K562 (cell line): ENCODE measurements around the gene CCDC187. TPM values are rescaled to one million over a fixed set of nuclear protein-coding genes. Genes with fewer than 3 reads are reported as not detected.

Source experiments
- ATAC-seq: fragments of 200-7000 bp; cut with Tn5 transposase; 3 replicates; pipeline ENCODE4 v1.9.1; 2020; ENCODE audit warnings: moderate library complexity
- BruUV-seq: library from RNA; stranded (reverse); fragments of 400-500 nt; replicated peaks from 2 replicates; lab custom pipeline; 2021; lab: Mats Ljungman, UMichigan
- CTCF ChIA-PET: fragments of 300-600 bp; formaldehyde crosslinking; extraction: SDS; loops from one replicate; lab custom pipeline; 2021; ENCODE audit warnings: low intra/inter-chr PET ratio; lab: Yijun Ruan, JAX
- POLR2A ChIA-PET: fragments of 300-600, 350-650 bp; sonication (Branson Sonifier 250); formaldehyde crosslinking; extraction: SDS; loops from one replicate; lab custom pipeline; 2021; ENCODE audit warnings: antibody characterized with exemption, inconsistent platforms; lab: Yijun Ruan, JAX
- DNase-seq, 4 experiments: peaks; one replicate each; pipeline versions ENCODE4 v3.0.0 to v3.0.0-alpha.2; 2011 to 2018; ENCODE audit warnings: low spot score in 3 of 4, mixed read lengths in 3 of 4; ENCODE audit errors: extremely low read depth in 1 of 4
- FAIRE-seq: peaks from 2 replicates; lab custom pipeline; 2011; peaks lifted over from hg19 to GRCh38; lab: Jason Lieb, UNC
- H2AFZ ChIP-seq: 2 replicates; pipeline ENCODE4 v1.6.0; 2011; ENCODE audit warnings: low read depth, low read length, control low read depth, inconsistent platforms
- H3K27ac ChIP-seq: fragments of 200-600 bp; 3 replicates; pipeline ENCODE4 v1.8.0; 2011; ENCODE audit warnings: low read depth, mild to moderate bottlenecking, control low read depth, inconsistent platforms, low read length, moderate library complexity, mixed read lengths; ENCODE audit errors: extremely low read depth
- H3K27me3 ChIP-seq, 2 experiments: fragments of 300-600 bp in 1 of 2; 2 replicates in 1 of 2; 3 replicates in 1 of 2; pipeline versions ENCODE4 v1.6.0 to v1.8.0; 2011; ENCODE audit warnings: inconsistent platforms in 2 of 2, low read length in 2 of 2, mild to moderate bottlenecking in 1 of 2, mixed read lengths in 1 of 2, moderate library complexity in 1 of 2; ENCODE audit not compliant: control insufficient read depth in 2 of 2, insufficient read depth in 2 of 2
- H3K36me3 ChIP-seq: fragments of 300-600 bp; 3 replicates; pipeline ENCODE4 v1.8.0; 2011; ENCODE audit warnings: mild to moderate bottlenecking, low read length, inconsistent platforms; ENCODE audit not compliant: control insufficient read depth, insufficient read depth
- H3K4me1 ChIP-seq, 2 experiments: fragments of 200-600 bp in 1 of 2; replicated peaks in 1 of 2; 2 replicates in 1 of 2; 3 replicates in 1 of 2; pipeline versions ENCODE4 v1.5.1 to v1.8.0; 2011; ENCODE audit warnings: inconsistent platforms in 2 of 2, low read length in 2 of 2, mild to moderate bottlenecking in 1 of 2, mixed read lengths in 1 of 2, moderate library complexity in 1 of 2; ENCODE audit not compliant: control insufficient read depth in 2 of 2, insufficient read depth in 2 of 2
- H3K4me2 ChIP-seq: 2 replicates; pipeline ENCODE4 v1.6.1; 2011; ENCODE audit warnings: low read length, control low read depth, inconsistent platforms, mixed read lengths; ENCODE audit not compliant: insufficient read depth
- H3K4me3 ChIP-seq: fragments of 200-600 bp; sonication (generic), shearing (Covaris generic); 2 replicates; pipeline ENCODE4 v1.5.1; 2016; ENCODE audit warnings: control low read depth, inconsistent platforms
- H3K79me2 ChIP-seq: fragments of 200-600 bp; 3 replicates; pipeline ENCODE4 v1.8.0; 2011; ENCODE audit warnings: low read length, inconsistent platforms; ENCODE audit not compliant: control insufficient read depth, insufficient read depth
- H3K9ac ChIP-seq, 2 experiments: 2 replicates each; pipeline versions ENCODE4 v1.6.0 to v1.6.1; 2011; ENCODE audit warnings: low read depth in 2 of 2, low read length in 2 of 2, control low read depth in 1 of 2, inconsistent platforms in 1 of 2, mild to moderate bottlenecking in 1 of 2, mixed read lengths in 1 of 2; ENCODE audit not compliant: insufficient read depth in 1 of 2
- H3K9me1 ChIP-seq: one replicate; pipeline ENCODE4 v1.6.0; 2011; ENCODE audit warnings: inconsistent platforms, mild to moderate bottlenecking, low read length, moderate library complexity; ENCODE audit not compliant: control insufficient read depth, insufficient read depth
- H3K9me3 ChIP-seq: replicated peaks from 2 replicates; pipeline ENCODE4 v1.5.1; 2011; ENCODE audit warnings: low read depth, low read length, inconsistent platforms; ENCODE audit not compliant: control insufficient read depth, insufficient read depth
- H4K20me1 ChIP-seq: replicated peaks from 2 replicates; pipeline ENCODE4 v1.6.1; 2011; ENCODE audit warnings: low read length, inconsistent platforms, mixed read lengths; ENCODE audit not compliant: control insufficient read depth, insufficient read depth
- CBX3 ChIP-seq, 2 experiments: IDR thresholded peaks; 1 replicate in 1 of 2; 2 replicates in 1 of 2; pipeline ENCODE4 v1.6.1; 2012; ENCODE audit warnings: inconsistent platforms in 2 of 2, low read length in 2 of 2, borderline replicate concordance in 1 of 2, control low read depth in 1 of 2
- ESRRA ChIP-seq: fragments of 450-650 bp; IDR thresholded peaks from 2 replicates; pipeline ENCODE4 v1.6.1; 2014; ENCODE audit warnings: low read depth, mild to moderate bottlenecking, moderate library complexity, borderline replicate concordance
- LCOR ChIP-seq: sonication (generic); formaldehyde crosslinking; IDR thresholded peaks from 2 replicates; pipeline ENCODE4 v1.8.0; 2022; ENCODE audit warnings: mild to moderate bottlenecking, missing genetic modification reagents
- MAFK ChIP-seq: IDR thresholded peaks from 2 replicates; pipeline ENCODE4 v1.6.1; 2011; ENCODE audit warnings: low read length, improper control_type of control experiment
- POLR2B ChIP-seq: fragments of 450-650 bp; IDR thresholded peaks from 2 replicates; pipeline ENCODE4 v1.6.1; 2018; ENCODE audit warnings: low read depth; ENCODE audit not compliant: partially characterized antibody
- RAD21 ChIP-seq, 2 experiments: fragments of 250-450 bp in 1 of 2; fragments of 450-650 bp in 1 of 2; sonication (Bioruptor Pico) in 1 of 2; formaldehyde crosslinking in 1 of 2; IDR thresholded peaks in 1 of 2; conservative IDR thresholded peaks in 1 of 2; 2 replicates each; pipeline versions ENCODE4 v1.4.0 to v1.8.0; 2020 to 2022; ENCODE audit warnings: mild to moderate bottlenecking in 2 of 2, moderate library complexity in 1 of 2
- RAD51 ChIP-seq: fragments of 450-650 bp; IDR thresholded peaks from 2 replicates; pipeline ENCODE4 v1.7.1; 2016; ENCODE audit warnings: low read depth, mild to moderate bottlenecking, borderline replicate concordance
- TRIM24 ChIP-seq, 2 experiments: fragments of 450-650 bp; IDR thresholded peaks; 2 replicates each; pipeline ENCODE4 v1.6.1; 2016
- ZBTB7A ChIP-seq: IDR thresholded peaks from 2 replicates; pipeline ENCODE4 v1.6.1; 2011; ENCODE audit warnings: low read depth, mild to moderate bottlenecking, low read length, moderate library complexity, borderline replicate concordance; ENCODE audit not compliant: control insufficient read depth
- ZNF263 ChIP-seq: sonication (generic); formaldehyde crosslinking; IDR thresholded peaks from 2 replicates; pipeline ENCODE4 v1.8.0; 2022; ENCODE audit warnings: mild to moderate bottlenecking, missing genetic modification reagents, borderline replicate concordance
- ZNF316 ChIP-seq: fragments of 450-650 bp; IDR thresholded peaks from 2 replicates; pipeline ENCODE4 v1.6.1; 2016
- ZNF785 ChIP-seq: fragments of 250-450 bp; sonication (Bioruptor Pico); IDR thresholded peaks from 2 replicates; pipeline ENCODE4 v1.4.0; 2020; ENCODE audit warnings: mild to moderate bottlenecking
- WGBS: fragments of 100-300 bp; shearing (Covaris generic); methylation state at CpG from one replicate; pipeline ENCODE4 v1.1.6; 2016; ENCODE audit warnings: low coverage, mixed read lengths; ENCODE audit not compliant: insufficient coverage; ENCODE audit errors: missing lambda C conversion rate; 5-methylcytosine and 5-hydroxymethylcytosine counted together
- in situ Hi-C: fragments of 300-500 bp; cut with MboI; formaldehyde crosslinking; loops from 4 replicates; pipeline ENCODE4 v1.15.0; 2018; ENCODE audit warnings: inconsistent platforms, mixed read lengths
- intact Hi-C: fragments of 100-400 bp; cut with micrococcal nuclease; formaldehyde crosslinking; loops from 2 replicates; pipeline ENCODE4 v1.14.2; 2022
- polyA plus RNA-seq, 8 experiments: library from polyadenylated mRNA; depleted of rRNA in 4 of 8; stranded (reverse) in 5 of 8; unstranded in 3 of 8; fragments of >200 nt; fragmentation: Nextera tagmentation in 2 of 8; fragmentation: Illumina TruSeq in 1 of 8; extraction: Ambion mirVana in 2 of 8; extraction: Trizol in 1 of 8; gene quantifications; 2 replicates each; pipeline versions ENCODE4 v1.2.1 to v1.2.3, GENCODE V29; 2011 to 2014; ENCODE audit warnings: inconsistent platforms in 1 of 8, missing spikeins in 1 of 8
- total RNA-seq, 7 experiments: library from RNA; depleted of rRNA in 6 of 7; stranded (reverse); fragments of >200 nt in 6 of 7; fragmentation: Illumina TruSeq in 2 of 7; extraction: Trizol in 2 of 7; gene quantifications; 2 replicates each; pipeline versions ENCODE4 v1.2.1 to v1.2.3, GENCODE V29; 2011 to 2021; ENCODE audit warnings: low replicate concordance in 1 of 7
- TF ChIP-seq, protein P1 (sequence below): sonication (generic); formaldehyde crosslinking; IDR thresholded peaks from 2 replicates; pipeline ENCODE4 v1.8.0; 2022; ENCODE audit warnings: missing genetic modification reagents, mild to moderate bottlenecking, moderate library complexity, borderline replicate concordance
- TF ChIP-seq, protein P2 (sequence below), 3 experiments: IDR thresholded peaks in 2 of 3; conservative IDR thresholded peaks in 1 of 3; 2 replicates each; pipeline ENCODE4 v1.5.1; 2011 to 2012; ENCODE audit warnings: low read length in 3 of 3, mild to moderate bottlenecking in 3 of 3, control low read depth in 2 of 3, improper control_type of control experiment in 1 of 3, inconsistent platforms in 1 of 3, low read depth in 1 of 3, mixed read lengths in 1 of 3, moderate library complexity in 1 of 3; ENCODE audit not compliant: insufficient read depth in 2 of 3

Gene CCDC187
- total and polyA plus RNA-seq, 9 of the 15 experiments (the other 6 are each of a cell fraction or from before 2014, with no cell fraction given) = not detected

DNA sequence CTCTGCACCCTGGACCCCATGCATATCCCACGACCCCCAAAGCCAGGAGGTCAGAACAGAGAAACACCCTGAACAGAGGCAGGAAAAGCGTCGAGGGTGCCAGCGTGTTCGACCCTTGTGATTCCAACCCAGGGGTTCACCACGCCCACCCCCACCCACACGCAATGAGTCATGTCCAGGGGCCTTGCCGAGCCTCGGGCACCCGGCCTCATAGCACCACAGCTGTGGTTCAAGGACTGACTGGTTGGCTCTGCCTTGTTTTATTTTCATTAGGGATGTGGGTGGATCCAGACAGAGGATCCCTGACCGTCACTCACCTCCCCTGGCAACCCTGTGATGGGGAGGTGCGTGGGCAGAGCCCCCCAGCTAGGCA, 48.7 kb downstream of the CCDC187 start (continued):
- TF ChIP-seq, protein P1, sequence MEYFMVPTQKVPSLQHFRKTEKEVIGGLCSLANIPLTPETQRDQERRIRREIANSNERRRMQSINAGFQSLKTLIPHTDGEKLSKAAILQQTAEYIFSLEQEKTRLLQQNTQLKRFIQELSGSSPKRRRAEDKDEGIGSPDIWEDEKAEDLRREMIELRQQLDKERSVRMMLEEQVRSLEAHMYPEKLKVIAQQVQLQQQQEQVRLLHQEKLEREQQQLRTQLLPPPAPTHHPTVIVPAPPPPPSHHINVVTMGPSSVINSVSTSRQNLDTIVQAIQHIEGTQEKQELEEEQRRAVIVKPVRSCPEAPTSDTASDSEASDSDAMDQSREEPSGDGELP (CRISPR knock-in tag) = 0 out of 2 replicates have a peak, but pooled peaks have one; percentile 16
- TF ChIP-seq ZBTB7A (peak; percentile 36; the same call in 1 of the 2 replicates), MAFK (no peak)
- TF ChIP-seq, all 486 proteins: peak for 5

DNA sequence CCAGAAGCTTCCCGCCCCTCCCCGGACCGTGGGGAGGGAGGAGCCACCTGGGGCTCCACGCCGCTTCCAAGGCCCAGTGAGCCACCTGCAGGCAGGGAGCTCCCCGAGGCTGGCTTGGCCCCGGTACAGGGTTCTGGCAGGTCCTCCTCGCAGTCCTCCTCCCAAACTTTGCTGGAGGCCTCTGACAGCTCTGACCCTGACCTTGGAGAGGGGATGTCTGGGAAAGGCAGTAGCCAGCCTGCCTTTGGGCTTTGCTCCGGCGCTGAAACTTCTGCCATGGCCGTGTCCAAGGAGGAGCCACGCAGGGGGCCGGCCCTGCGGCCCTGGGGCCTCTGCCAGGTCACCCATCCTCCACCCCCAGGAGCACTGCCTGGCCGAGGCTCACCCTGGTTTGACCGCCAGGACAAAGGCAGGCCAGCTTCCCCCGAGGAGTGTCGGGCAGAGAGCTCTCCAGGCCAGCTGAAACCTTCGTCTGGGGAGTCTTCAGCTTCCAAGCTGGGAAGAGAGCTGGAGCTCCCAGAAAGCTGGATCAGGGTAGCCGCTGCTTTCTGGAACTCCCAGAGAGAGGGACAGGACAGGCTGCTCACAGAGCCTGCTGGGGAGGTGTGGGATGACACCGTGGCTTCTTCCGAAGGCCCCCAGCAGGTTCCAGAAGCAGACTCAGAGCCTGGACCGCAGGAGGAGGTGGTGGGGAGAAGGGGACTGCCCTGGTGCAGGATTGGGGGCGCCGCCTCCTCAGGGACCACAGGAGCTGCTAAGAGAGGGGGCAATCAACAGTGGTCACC, 49.3 kb downstream of the CCDC187 start:
- peak; percentile 88 for TF ChIP-seq ZNF263 (CRISPR knock-in tag)
- no peak for TF ChIP-seq LCOR
- TF ChIP-seq POLR2B = no peak
- 0 out of 4 replicates have a peak, but pooled peaks of 1 of the 2 experiments have one; percentile 16 for TF ChIP-seq TRIM24 (IDR thresholded peaks at IDR 0.05)
- TF ChIP-seq ZNF785 (CRISPR knock-in tag) = no peak
- no peak for TF ChIP-seq RAD51
- peak; percentile 71 for TF ChIP-seq ESRRA
- peak; percentile 65 for TF ChIP-seq ZNF316
- no peak for TF ChIP-seq CBX3 (IDR thresholded peaks at IDR 0.05; ENCODE audit: borderline replicate concordance in 1 of 2, low read length in 2 of 2)
- TF ChIP-seq, protein P2, sequence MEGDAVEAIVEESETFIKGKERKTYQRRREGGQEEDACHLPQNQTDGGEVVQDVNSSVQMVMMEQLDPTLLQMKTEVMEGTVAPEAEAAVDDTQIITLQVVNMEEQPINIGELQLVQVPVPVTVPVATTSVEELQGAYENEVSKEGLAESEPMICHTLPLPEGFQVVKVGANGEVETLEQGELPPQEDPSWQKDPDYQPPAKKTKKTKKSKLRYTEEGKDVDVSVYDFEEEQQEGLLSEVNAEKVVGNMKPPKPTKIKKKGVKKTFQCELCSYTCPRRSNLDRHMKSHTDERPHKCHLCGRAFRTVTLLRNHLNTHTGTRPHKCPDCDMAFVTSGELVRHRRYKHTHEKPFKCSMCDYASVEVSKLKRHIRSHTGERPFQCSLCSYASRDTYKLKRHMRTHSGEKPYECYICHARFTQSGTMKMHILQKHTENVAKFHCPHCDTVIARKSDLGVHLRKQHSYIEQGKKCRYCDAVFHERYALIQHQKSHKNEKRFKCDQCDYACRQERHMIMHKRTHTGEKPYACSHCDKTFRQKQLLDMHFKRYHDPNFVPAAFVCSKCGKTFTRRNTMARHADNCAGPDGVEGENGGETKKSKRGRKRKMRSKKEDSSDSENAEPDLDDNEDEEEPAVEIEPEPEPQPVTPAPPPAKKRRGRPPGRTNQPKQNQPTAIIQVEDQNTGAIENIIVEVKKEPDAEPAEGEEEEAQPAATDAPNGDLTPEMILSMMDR (IDR thresholded peaks at IDR 0.05 in 2 of 3, conservative IDR thresholded peaks at IDR 0.05 in 1 of 3; ENCODE audit: insufficient read depth in 2 of 3, low read depth in 1 of 3, low read length in 3 of 3) = 0 out of 6 replicates have a peak, but pooled peaks of 1 of the 3 experiments have one; percentile 5
- TF ChIP-seq RAD21 (CRISPR knock-in tag; conservative IDR thresholded peaks at IDR 0.05 in 1 of 2, IDR thresholded peaks at IDR 0.05 in 1 of 2) = peak in 1 of 2 experiments; percentile 22; a peak in 1 of 4 replicates
- Histone ChIP-seq H3K9me1 (no peaks in the 10 kb centered on the region), H3K27ac (no peak overlapping the region), H3K9ac (peak overlapping the region in 1 of 2 experiments; percentile 43; a peak in 1 of 4 replicates), H3K79me2 (no peaks in the 10 kb centered on the region), H3K27me3 (peaks cover 14 to 56% of the 10 kb centered on the region in 2 experiments; a peak in 4 of 5 replicates), H4K20me1 (peaks cover 6% of the 10 kb centered on the region; the same call in 1 of the 2 replicates), H3K4me1 (peaks cover 0 to 85% of the 10 kb centered on the region in 2 experiments; a peak in 3 of 5 replicates), H3K4me3 (no peak overlapping the region), H2AFZ (no peak overlapping the region), H3K36me3 (no peaks in the 10 kb centered on the region), H3K4me2 (no peak overlapping the region), H3K9me3 (no peaks in the 10 kb centered on the region)
- peak in 2 of 4 experiments; percentile 60 to 64 for DNase-seq
- POLR2A ChIA-PET = interaction anchor here (0.6 to 1.2 kb wide), 3 partner anchors 16 to 48 kb away, joined by 3 read pairs; no protein-coding TSS in a partner anchor
- ATAC-seq = peak; percentile 47
- CTCF ChIA-PET = interaction anchor here (0.6 to 1.1 kb wide), 2 partner anchors 31 to 129 kb away, joined by 3 read pairs; no protein-coding TSS in a partner anchor
- intact Hi-C loops = no loop called here
- BruUV-seq = no TSS peak
- in situ Hi-C loops = no loop called here
- FAIRE-seq = no peak
- 25% methylated on average over 16 of the region's 25 CpGs for WGBS
